SK-N-MC (cell line): ENCODE measurements around the gene ADAM8.

ENCODE experiments used
- EZH2 ChIP-seq: fragments of 200-600 bp; sonication (generic); IDR thresholded peaks from one replicate; pipeline ENCODE4 v1.6.1; 2017; ENCODE audit warnings: antibody characterized with exemption
- FOXP2 ChIP-seq: optimal IDR thresholded peaks from 2 replicates; pipeline ENCODE3; 2011; ENCODE audit warnings: mild to moderate bottlenecking, moderate library complexity; ENCODE audit not compliant: insufficient read depth; ENCODE audit errors: extremely low read length, control extremely low read depth
- POLR2AphosphoS5 ChIP-seq: IDR thresholded peaks from 2 replicates; pipeline ENCODE4 v1.6.1; 2012; ENCODE audit warnings: mild to moderate bottlenecking, low read depth, low read length, borderline replicate concordance

GRCh38 chr10:133247681-133248333, 28.9 kb downstream of the ADAM8 start:
- no peak for TF ChIP-seq EZH2
- TF ChIP-seq POLR2AphosphoS5 = no peak
- no peak for TF ChIP-seq FOXP2
